ENCODE measurements around the gene CERK.

CERK gene

GRCh38 chr22:46682011-46682731 is 55.9 kb downstream of the CERK start:
- H3K36me3 ChIP-seq (ENCODE audit: control insufficient read depth, insufficient read depth, low read length) = peaks cover 3% of the 10 kb centered on the region
- no peaks in the 10 kb centered on the region for H3K27me3 ChIP-seq (ENCODE audit: control insufficient read depth, insufficient read depth, low read length)
- no peak overlapping the region for H3K27ac ChIP-seq (ENCODE audit: low read depth, low read length)
- no peak overlapping the region for H3K4me3 ChIP-seq (ENCODE audit: low read length)
- H3K9ac ChIP-seq (ENCODE audit: low read length) = no peak overlapping the region
- no peaks in the 10 kb centered on the region for H3K4me1 ChIP-seq (ENCODE audit: control insufficient read depth, insufficient read depth, low read length)

- no peak overlapping the region for H3K9ac ChIP-seq (ENCODE audit: low read length)
- H3K4me1 ChIP-seq (ENCODE audit: control insufficient read depth, insufficient read depth, low read length) = no peaks in the 10 kb centered on the region
- peaks cover 3% of the 10 kb centered on the region for H3K36me3 ChIP-seq (ENCODE audit: control insufficient read depth, insufficient read depth, low read length)
- H3K27me3 ChIP-seq (ENCODE audit: control insufficient read depth, insufficient read depth, low read length) = no peaks in the 10 kb centered on the region
- no peak overlapping the region for H3K27ac ChIP-seq (ENCODE audit: low read depth, low read length)
- no peak overlapping the region for H3K4me3 ChIP-seq (ENCODE audit: low read length)
These were observed 57.0 kb downstream of the CERK start for GRCh38 chr22:46681010-46681409.

- peaks cover 3% of the 10 kb centered on the region for H3K36me3 ChIP-seq (ENCODE audit: control insufficient read depth, insufficient read depth, low read length)
These were observed 58.3 kb downstream of the CERK start for GRCh38 chr22:46679706-46680269.

GRCh38 chr22:46678785-46679700 is 59.0 kb downstream of the CERK start:
- H3K27me3 ChIP-seq (ENCODE audit: control insufficient read depth, insufficient read depth, low read length) = no peaks in the 10 kb centered on the region
- H3K4me3 ChIP-seq (ENCODE audit: low read length) = no peak overlapping the region
- no peak overlapping the region for H3K27ac ChIP-seq (ENCODE audit: low read depth, low read length)
- peaks cover 3% of the 10 kb centered on the region for H3K36me3 ChIP-seq (ENCODE audit: control insufficient read depth, insufficient read depth, low read length)
- no peaks in the 10 kb centered on the region for H3K4me1 ChIP-seq (ENCODE audit: control insufficient read depth, insufficient read depth, low read length)
- H3K9ac ChIP-seq (ENCODE audit: low read length) = no peak overlapping the region

More at GRCh38 chr22:46679706-46680269, 58.3 kb downstream of the CERK start:
- no peak overlapping the region for H3K4me3 ChIP-seq (ENCODE audit: low read length)
- H3K27ac ChIP-seq (ENCODE audit: low read depth, low read length) = no peak overlapping the region
- no peaks in the 10 kb centered on the region for H3K27me3 ChIP-seq (ENCODE audit: control insufficient read depth, insufficient read depth, low read length)
- H3K9ac ChIP-seq (ENCODE audit: low read length) = no peak overlapping the region
- H3K4me1 ChIP-seq (ENCODE audit: control insufficient read depth, insufficient read depth, low read length) = no peaks in the 10 kb centered on the region

GRCh38 chr22:46678003-46678657 is 59.9 kb downstream of the CERK start:
- no peak overlapping the region for H3K27ac ChIP-seq (ENCODE audit: low read depth, low read length)
- no peak overlapping the region for H3K4me3 ChIP-seq (ENCODE audit: low read length)
- H3K27me3 ChIP-seq (ENCODE audit: control insufficient read depth, insufficient read depth, low read length) = no peaks in the 10 kb centered on the region
- H3K36me3 ChIP-seq (ENCODE audit: control insufficient read depth, insufficient read depth, low read length) = peaks cover 6% of the 10 kb centered on the region
- H3K4me1 ChIP-seq (ENCODE audit: control insufficient read depth, insufficient read depth, low read length) = no peaks in the 10 kb centered on the region
- no peak overlapping the region for H3K9ac ChIP-seq (ENCODE audit: low read length)

- no peak overlapping the region for H3K4me3 ChIP-seq (ENCODE audit: low read length)
- no peak overlapping the region for H3K27ac ChIP-seq (ENCODE audit: low read depth, low read length)
- no peak overlapping the region for H3K9ac ChIP-seq (ENCODE audit: low read length)
- no peaks in the 10 kb centered on the region for H3K4me1 ChIP-seq (ENCODE audit: control insufficient read depth, insufficient read depth, low read length)
- H3K36me3 ChIP-seq (ENCODE audit: control insufficient read depth, insufficient read depth, low read length) = peaks cover 6% of the 10 kb centered on the region
- no peaks in the 10 kb centered on the region for H3K27me3 ChIP-seq (ENCODE audit: control insufficient read depth, insufficient read depth, low read length)
These were observed 60.6 kb downstream of the CERK start for GRCh38 chr22:46677323-46678002.

GRCh38 chr22:46676881-46677280 is 61.2 kb downstream of the CERK start:
- no peak overlapping the region for H3K27ac ChIP-seq (ENCODE audit: low read depth, low read length)
- peaks cover 6% of the 10 kb centered on the region for H3K36me3 ChIP-seq (ENCODE audit: control insufficient read depth, insufficient read depth, low read length)

GRCh38 chr22:46676479-46676878 is 61.6 kb downstream of the CERK start:
- H3K36me3 ChIP-seq (ENCODE audit: control insufficient read depth, insufficient read depth, low read length) = peaks cover 6% of the 10 kb centered on the region
- H3K27ac ChIP-seq (ENCODE audit: low read depth, low read length) = no peak overlapping the region
- no peaks in the 10 kb centered on the region for H3K4me1 ChIP-seq (ENCODE audit: control insufficient read depth, insufficient read depth, low read length)
- no peak overlapping the region for H3K4me3 ChIP-seq (ENCODE audit: low read length)
- no peak overlapping the region for H3K9ac ChIP-seq (ENCODE audit: low read length)
- H3K27me3 ChIP-seq (ENCODE audit: control insufficient read depth, insufficient read depth, low read length) = no peaks in the 10 kb centered on the region

More at GRCh38 chr22:46676881-46677280, 61.2 kb downstream of the CERK start:
- Histone ChIP-seq H3K4me3 (ENCODE audit: low read length) (no peak overlapping the region), H3K4me1 (ENCODE audit: control insufficient read depth, insufficient read depth, low read length) (no peaks in the 10 kb centered on the region), H3K9ac (ENCODE audit: low read length) (no peak overlapping the region), H3K27me3 (ENCODE audit: control insufficient read depth, insufficient read depth, low read length) (no peaks in the 10 kb centered on the region)

GRCh38 chr22:46675938-46676337 is 62.1 kb downstream of the CERK start:
- Histone ChIP-seq H3K4me3 (ENCODE audit: low read length) (no peak overlapping the region), H3K27ac (ENCODE audit: low read depth, low read length) (no peak overlapping the region), H3K9ac (ENCODE audit: low read length) (no peak overlapping the region), H3K36me3 (ENCODE audit: control insufficient read depth, insufficient read depth, low read length) (peaks cover 6% of the 10 kb centered on the region), H3K4me1 (ENCODE audit: control insufficient read depth, insufficient read depth, low read length) (no peaks in the 10 kb centered on the region), H3K27me3 (ENCODE audit: control insufficient read depth, insufficient read depth, low read length) (no peaks in the 10 kb centered on the region)

GRCh38 chr22:46675479-46675878 is 62.6 kb downstream of the CERK start:
- H3K27ac ChIP-seq (ENCODE audit: low read depth, low read length) = no peak overlapping the region
- no peak overlapping the region for H3K4me3 ChIP-seq (ENCODE audit: low read length)
- H3K36me3 ChIP-seq (ENCODE audit: control insufficient read depth, insufficient read depth, low read length) = peaks cover 6% of the 10 kb centered on the region
- no peaks in the 10 kb centered on the region for H3K27me3 ChIP-seq (ENCODE audit: control insufficient read depth, insufficient read depth, low read length)
- H3K9ac ChIP-seq (ENCODE audit: low read length) = no peak overlapping the region
- no peaks in the 10 kb centered on the region for H3K4me1 ChIP-seq (ENCODE audit: control insufficient read depth, insufficient read depth, low read length)

GRCh38 chr22:46674906-46675305 is 63.1 kb downstream of the CERK start:
- H3K27ac ChIP-seq (ENCODE audit: low read depth, low read length) = no peak overlapping the region
- peaks cover 6% of the 10 kb centered on the region for H3K36me3 ChIP-seq (ENCODE audit: control insufficient read depth, insufficient read depth, low read length)
- no peaks in the 10 kb centered on the region for H3K27me3 ChIP-seq (ENCODE audit: control insufficient read depth, insufficient read depth, low read length)
- H3K4me3 ChIP-seq (ENCODE audit: low read length) = peak overlapping the region; percentile 27
- no peak overlapping the region for H3K9ac ChIP-seq (ENCODE audit: low read length)
- H3K4me1 ChIP-seq (ENCODE audit: control insufficient read depth, insufficient read depth, low read length) = no peaks in the 10 kb centered on the region
